SK-N-SH (cell line): Measurements from ENCODE around the gene PIGN. TPM values are rescaled to one million over a fixed set of nuclear protein-coding genes. Genes with fewer than 3 reads are reported as not detected.

ENCODE experiments used
- CTCF ChIA-PET: fragments of 300-600, 350-600 bp; formaldehyde crosslinking; extraction: SDS; loops from one replicate; lab custom pipeline; 2021; lab: Yijun Ruan, JAX
- POLR2A ChIA-PET: fragments of 350-600 bp; sonication (Branson Sonifier 250); formaldehyde crosslinking; extraction: SDS; loops from one replicate; lab custom pipeline; 2020; ENCODE audit warnings: antibody characterized with exemption, inconsistent platforms; lab: Yijun Ruan, JAX
- DNase-seq: peaks from one replicate; pipeline ENCODE4 v3.0.0; 2012
- H2AFZ ChIP-seq: fragments of 200-600 bp; sonication (generic); 2 replicates; pipeline ENCODE4 v1.8.1; 2016; ENCODE audit warnings: antibody characterized with exemption, mild to moderate bottlenecking, low read depth
- H3F3A ChIP-seq: fragments of 200-600 bp; sonication (generic); replicated peaks from 2 replicates; pipeline ENCODE3; 2016; ENCODE audit warnings: antibody characterized with exemption, mild to moderate bottlenecking; ENCODE audit not compliant: insufficient read depth
- H3K27ac ChIP-seq, 2 experiments: fragments of 200-500 bp in 1 of 2; fragments of 200-600 bp in 1 of 2; sonication (Bioruptor generic) in 1 of 2; sonication (generic), shearing (Covaris generic) in 1 of 2; 2 replicates each; pipeline versions ENCODE4 v1.5.1 to v1.6.1; 2014 to 2016; ENCODE audit warnings: low read depth in 2 of 2, inconsistent platforms in 1 of 2, low read length in 1 of 2, mild to moderate bottlenecking in 1 of 2, mixed read lengths in 1 of 2
- H3K27me3 ChIP-seq: fragments of 200-600 bp; sonication (generic), shearing (Covaris generic); 2 replicates; pipeline ENCODE4 v1.6.1; 2016; ENCODE audit warnings: mixed run types; ENCODE audit not compliant: insufficient read depth
- H3K36me3 ChIP-seq, 2 experiments: fragments of 200-500 bp in 1 of 2; fragments of 200-600 bp in 1 of 2; sonication (Bioruptor generic) in 1 of 2; sonication (generic) in 1 of 2; replicated peaks in 1 of 2; 2 replicates each; pipeline versions ENCODE3 to v1.5.1; 2014 to 2016; ENCODE audit warnings: low read length in 1 of 2, mild to moderate bottlenecking in 1 of 2; ENCODE audit not compliant: insufficient read depth in 2 of 2, control insufficient read depth in 1 of 2
- H3K4me1 ChIP-seq, 2 experiments: fragments of 200-500 bp in 1 of 2; fragments of 200-600 bp in 1 of 2; sonication (Bioruptor generic) in 1 of 2; sonication (generic), shearing (Covaris generic) in 1 of 2; 2 replicates each; pipeline versions ENCODE4 v1.5.1 to v1.6.1; 2014 to 2016; ENCODE audit warnings: low read depth in 1 of 2, low read length in 1 of 2, mixed run types in 1 of 2; ENCODE audit not compliant: insufficient read depth in 2 of 2, control insufficient read depth in 1 of 2
- H3K4me2 ChIP-seq: fragments of 200-600 bp; sonication (generic), shearing (Covaris generic); 2 replicates; pipeline ENCODE4 v1.6.1; 2017; ENCODE audit warnings: mixed run types
- H3K4me3 ChIP-seq, 2 experiments: fragments of 200-500 bp in 1 of 2; fragments of 200-600 bp in 1 of 2; sonication (Bioruptor generic) in 1 of 2; sonication (generic), shearing (Covaris generic) in 1 of 2; 2 replicates each; pipeline versions ENCODE4 v1.5.1 to v1.8.1; 2014 to 2016; ENCODE audit warnings: low read depth in 2 of 2, inconsistent platforms in 1 of 2, low read length in 1 of 2, mild to moderate bottlenecking in 1 of 2, mixed read lengths in 1 of 2, moderate library complexity in 1 of 2
- H3K79me2 ChIP-seq: fragments of 200-600 bp; sonication (generic); 2 replicates; pipeline ENCODE4 v1.8.1; 2017; ENCODE audit warnings: mild to moderate bottlenecking; ENCODE audit not compliant: insufficient read depth
- H3K9ac ChIP-seq: fragments of 200-600 bp; sonication (generic); 2 replicates; pipeline ENCODE4 v1.6.1; 2017; ENCODE audit warnings: mixed run types
- H3K9me2 ChIP-seq: fragments of 200-600 bp; sonication (generic); 2 replicates; pipeline ENCODE4 v1.6.1; 2017; ENCODE audit warnings: mixed run types
- H3K9me3 ChIP-seq: fragments of 200-600 bp; sonication (generic); 2 replicates; pipeline ENCODE4 v1.6.1; 2017; ENCODE audit warnings: mixed run types, mild to moderate bottlenecking, moderate library complexity
- H4K20me1 ChIP-seq: fragments of 200-600 bp; sonication (generic); 2 replicates; pipeline ENCODE4 v1.6.1; 2017; ENCODE audit warnings: mild to moderate bottlenecking, mixed run types; ENCODE audit not compliant: insufficient read depth
- ELF1 ChIP-seq: IDR thresholded peaks from 2 replicates; pipeline ENCODE4 v1.4.0; 2012
- EZH2phosphoT487 ChIP-seq: fragments of 200-600 bp; sonication (generic); IDR thresholded peaks from 2 replicates; pipeline ENCODE4 v1.6.1; 2017; ENCODE audit warnings: low read depth, mixed run types, mild to moderate bottlenecking, antibody characterized with exemption, moderate library complexity, borderline replicate concordance
- FOSL2 ChIP-seq: IDR thresholded peaks from 2 replicates; pipeline ENCODE4 v1.4.0; 2012; ENCODE audit warnings: low read depth, mild to moderate bottlenecking, moderate library complexity, borderline replicate concordance
- FOXM1 ChIP-seq: IDR thresholded peaks from 2 replicates; pipeline ENCODE4 v1.4.0; 2012; ENCODE audit warnings: low read depth, mild to moderate bottlenecking
- GABPA ChIP-seq: IDR thresholded peaks from 2 replicates; pipeline ENCODE4 v1.4.0; 2012; ENCODE audit warnings: low read depth, mild to moderate bottlenecking
- GATA2 ChIP-seq: sonication (generic); formaldehyde crosslinking; IDR thresholded peaks from 2 replicates; pipeline ENCODE4 v1.5.0; 2020; ENCODE audit warnings: mild to moderate bottlenecking, missing genetic modification reagents
- JUND ChIP-seq: IDR thresholded peaks from 2 replicates; pipeline ENCODE4 v1.4.0; 2012
- MXI1 ChIP-seq: IDR thresholded peaks from 2 replicates; pipeline ENCODE4 v1.6.1; 2012; ENCODE audit warnings: mild to moderate bottlenecking, low read depth, low read length, improper control_type of control experiment
- NFIC ChIP-seq: IDR thresholded peaks from 2 replicates; pipeline ENCODE4 v1.4.0; 2012; ENCODE audit warnings: borderline replicate concordance
- NRF1 ChIP-seq: IDR thresholded peaks from 2 replicates; pipeline ENCODE4 v1.6.1; 2012; ENCODE audit warnings: low read depth, mild to moderate bottlenecking, low read length
- RAD21 ChIP-seq: IDR thresholded peaks from 2 replicates; pipeline ENCODE4 v1.6.1; 2012; ENCODE audit warnings: mild to moderate bottlenecking, low read length
- RCOR1 ChIP-seq: fragments of 150-350 bp; IDR thresholded peaks from 2 replicates; pipeline ENCODE4 v1.6.1; 2017; ENCODE audit warnings: antibody characterized with exemption, low read length
- RFX5 ChIP-seq: IDR thresholded peaks from 2 replicates; pipeline ENCODE4 v1.6.1; 2012; ENCODE audit warnings: mild to moderate bottlenecking, improper control_type of control experiment, low read length
- SIN3A ChIP-seq: IDR thresholded peaks from 2 replicates; pipeline ENCODE4 v1.6.1; 2012; ENCODE audit warnings: low read depth, mild to moderate bottlenecking, low read length, moderate library complexity, borderline replicate concordance
- SMC3 ChIP-seq: IDR thresholded peaks from 2 replicates; pipeline ENCODE4 v1.6.1; 2012; ENCODE audit warnings: low read depth, low read length, improper control_type of control experiment
- WGBS: methylation state at CpG from one replicate; pipeline ENCODE4 v1.1.6; 2017; ENCODE audit warnings: low lambda C conversion rate; 5-methylcytosine and 5-hydroxymethylcytosine counted together
- polyA plus RNA-seq, 3 experiments: library from polyadenylated mRNA; depleted of rRNA; stranded (reverse); fragments of >200 nt; gene quantifications; 2 replicates each; pipeline ENCODE4 v1.2.3, GENCODE V29; 2012
- TF ChIP-seq, protein P1 (sequence below): fragments of 150-350 bp; IDR thresholded peaks from 2 replicates; pipeline ENCODE4 v1.6.1; 2016; ENCODE audit warnings: mild to moderate bottlenecking, low read depth, low read length
- TF ChIP-seq, protein P2 (sequence below): IDR thresholded peaks from 2 replicates; pipeline ENCODE4 v1.6.1; 2012; ENCODE audit warnings: mild to moderate bottlenecking, low read depth, low read length, moderate library complexity
- TF ChIP-seq, protein P3 (sequence below): IDR thresholded peaks from 2 replicates; pipeline ENCODE4 v1.4.0; 2012; ENCODE audit warnings: low read depth, borderline replicate concordance

Gene PIGN
- polyA plus RNA-seq, 1 of the 3 experiments (the other 2 are of a cell fraction), result 6.1 TPM

DNA sequence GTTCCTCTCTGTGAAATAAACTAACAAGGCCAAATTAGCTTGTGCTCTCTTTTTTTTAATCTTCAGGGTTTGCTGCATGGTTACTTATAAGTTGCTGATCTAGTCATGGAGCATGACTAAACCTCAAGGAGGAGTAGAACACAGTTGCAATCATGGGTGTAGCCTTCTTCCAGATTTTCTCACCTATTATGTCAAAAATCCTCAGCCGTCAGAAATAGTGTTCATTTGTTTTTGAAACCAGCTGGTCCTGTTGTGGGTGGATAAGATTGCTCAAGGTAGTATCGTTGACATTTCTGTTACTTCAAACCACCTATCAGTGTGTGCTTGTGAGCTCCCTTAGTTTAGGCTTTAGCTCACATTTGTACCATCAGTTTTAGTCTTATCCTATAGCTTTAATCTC is 11.4 kb upstream of the PIGN start:
- H3K9me2 ChIP-seq, result no peaks in the 10 kb centered on the region
- peaks cover 93% of the 10 kb centered on the region for H3K79me2 ChIP-seq
- H3K4me3 ChIP-seq, result no peak overlapping the region
- peaks cover 7% of the 10 kb centered on the region for H3F3A ChIP-seq
- no peaks in the 10 kb centered on the region for H3K36me3 ChIP-seq
- H3K27ac ChIP-seq, result no peak overlapping the region
- no peaks in the 10 kb centered on the region; a peak in 1 of 4 replicates for H3K4me1 ChIP-seq
- no peak for TF ChIP-seq FOSL2
- TF ChIP-seq SMC3, result no peak
- TF ChIP-seq GABPA, result no peak
- TF ChIP-seq RCOR1, result no peak
- TF ChIP-seq RFX5, result no peak
- no peak for TF ChIP-seq NFIC
- no peak for TF ChIP-seq RAD21
- TF ChIP-seq JUND, result no peak
- no peak for TF ChIP-seq FOXM1
- TF ChIP-seq SIN3A, result no peak
- ChIA-PET CTCF (interaction anchor here (1.1 to 1.8 kb wide), 3 partner anchors 12 to 48 kb away, joined by 3 to 6 read pairs (median 3); partner anchors contain the start of genes PIGN and RELCH), POLR2A (no interaction called here)
- H4K20me1 ChIP-seq, result peaks cover 18% of the 10 kb centered on the region
- no peaks in the 10 kb centered on the region for H3K27me3 ChIP-seq
- H3K9me3 ChIP-seq, result no peaks in the 10 kb centered on the region
- 92% methylated on average over 2 of the region's 2 CpGs for WGBS
- H2AFZ ChIP-seq, result no peak overlapping the region
- H3K4me2 ChIP-seq, result no peak overlapping the region
- no peak for DNase-seq
- H3K9ac ChIP-seq, result no peak overlapping the region

DNA sequence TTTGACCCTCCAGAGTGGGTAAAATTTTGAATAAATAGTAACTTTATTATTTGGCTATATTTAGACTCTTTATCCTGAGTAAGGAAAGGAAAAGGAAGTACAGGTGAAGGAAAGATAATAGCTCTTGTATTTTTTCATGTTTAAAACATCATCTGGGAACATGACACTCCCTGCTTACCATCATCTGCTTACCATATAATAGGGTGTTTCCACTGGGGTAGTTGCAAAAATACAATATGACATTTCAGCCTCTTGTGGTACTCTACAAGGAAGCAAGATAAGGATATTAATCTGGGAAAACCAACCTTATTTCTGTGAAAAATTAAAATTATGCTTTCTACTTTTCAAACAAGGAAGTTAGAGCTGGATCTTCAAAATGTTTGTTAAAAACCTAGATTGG is 10.1 kb upstream of the PIGN start:
- H4K20me1 ChIP-seq, result peaks cover 18% of the 10 kb centered on the region
- POLR2A ChIA-PET, result no interaction called here

DNA sequence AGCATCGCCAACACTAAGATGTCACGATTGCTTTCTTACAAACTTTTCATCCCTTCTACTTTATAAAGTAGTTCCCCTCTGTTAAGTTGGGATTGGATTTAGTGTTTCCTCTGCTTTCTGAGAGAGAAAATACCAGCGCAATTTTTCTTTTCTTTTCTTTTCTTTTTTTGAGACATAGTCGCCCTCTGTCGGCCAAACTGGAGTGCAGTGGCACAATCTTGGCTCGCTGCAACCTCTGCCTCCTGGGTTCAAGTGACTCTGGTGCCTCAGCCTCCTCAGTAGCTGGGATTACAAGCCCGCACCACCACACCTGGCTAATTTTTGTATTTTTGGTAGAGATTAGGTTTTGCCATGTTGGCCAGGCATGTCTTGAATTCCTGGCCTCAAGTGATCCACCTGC is 9.2 kb upstream of the PIGN start:
- Histone ChIP-seq H3K4me3 (no peak overlapping the region), H3K4me1 (no peaks in the 10 kb centered on the region; a peak in 1 of 4 replicates), H3K27ac (no peak overlapping the region), H2AFZ (no peak overlapping the region), H3K9me3 (no peaks in the 10 kb centered on the region), H3K79me2 (peaks cover 93% of the 10 kb centered on the region), H3K4me2 (no peak overlapping the region), H3F3A (peaks cover 7% of the 10 kb centered on the region), H3K9me2 (no peaks in the 10 kb centered on the region), H3K36me3 (peaks cover 0 to 4% of the 10 kb centered on the region in 2 experiments), H4K20me1 (peaks cover 22% of the 10 kb centered on the region), H3K9ac (no peak overlapping the region), H3K27me3 (no peaks in the 10 kb centered on the region)
- no peak for DNase-seq
- WGBS, result 94% methylated on average over 7 of the region's 7 CpGs
- ChIA-PET CTCF (no interaction called here), POLR2A (no interaction called here)
- TF ChIP-seq SMC3 (no peak), RCOR1 (no peak), NRF1 (no peak), RFX5 (no peak), NFIC (no peak), EZH2phosphoT487 (no peak), MXI1 (no peak), ELF1 (no peak), JUND (no peak), GATA2 (CRISPR knock-in tag) (no peak)
- TF ChIP-seq, protein P1, sequence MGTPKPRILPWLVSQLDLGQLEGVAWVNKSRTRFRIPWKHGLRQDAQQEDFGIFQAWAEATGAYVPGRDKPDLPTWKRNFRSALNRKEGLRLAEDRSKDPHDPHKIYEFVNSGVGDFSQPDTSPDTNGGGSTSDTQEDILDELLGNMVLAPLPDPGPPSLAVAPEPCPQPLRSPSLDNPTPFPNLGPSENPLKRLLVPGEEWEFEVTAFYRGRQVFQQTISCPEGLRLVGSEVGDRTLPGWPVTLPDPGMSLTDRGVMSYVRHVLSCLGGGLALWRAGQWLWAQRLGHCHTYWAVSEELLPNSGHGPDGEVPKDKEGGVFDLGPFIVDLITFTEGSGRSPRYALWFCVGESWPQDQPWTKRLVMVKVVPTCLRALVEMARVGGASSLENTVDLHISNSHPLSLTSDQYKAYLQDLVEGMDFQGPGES, result no peak
- TF ChIP-seq, protein P2, sequence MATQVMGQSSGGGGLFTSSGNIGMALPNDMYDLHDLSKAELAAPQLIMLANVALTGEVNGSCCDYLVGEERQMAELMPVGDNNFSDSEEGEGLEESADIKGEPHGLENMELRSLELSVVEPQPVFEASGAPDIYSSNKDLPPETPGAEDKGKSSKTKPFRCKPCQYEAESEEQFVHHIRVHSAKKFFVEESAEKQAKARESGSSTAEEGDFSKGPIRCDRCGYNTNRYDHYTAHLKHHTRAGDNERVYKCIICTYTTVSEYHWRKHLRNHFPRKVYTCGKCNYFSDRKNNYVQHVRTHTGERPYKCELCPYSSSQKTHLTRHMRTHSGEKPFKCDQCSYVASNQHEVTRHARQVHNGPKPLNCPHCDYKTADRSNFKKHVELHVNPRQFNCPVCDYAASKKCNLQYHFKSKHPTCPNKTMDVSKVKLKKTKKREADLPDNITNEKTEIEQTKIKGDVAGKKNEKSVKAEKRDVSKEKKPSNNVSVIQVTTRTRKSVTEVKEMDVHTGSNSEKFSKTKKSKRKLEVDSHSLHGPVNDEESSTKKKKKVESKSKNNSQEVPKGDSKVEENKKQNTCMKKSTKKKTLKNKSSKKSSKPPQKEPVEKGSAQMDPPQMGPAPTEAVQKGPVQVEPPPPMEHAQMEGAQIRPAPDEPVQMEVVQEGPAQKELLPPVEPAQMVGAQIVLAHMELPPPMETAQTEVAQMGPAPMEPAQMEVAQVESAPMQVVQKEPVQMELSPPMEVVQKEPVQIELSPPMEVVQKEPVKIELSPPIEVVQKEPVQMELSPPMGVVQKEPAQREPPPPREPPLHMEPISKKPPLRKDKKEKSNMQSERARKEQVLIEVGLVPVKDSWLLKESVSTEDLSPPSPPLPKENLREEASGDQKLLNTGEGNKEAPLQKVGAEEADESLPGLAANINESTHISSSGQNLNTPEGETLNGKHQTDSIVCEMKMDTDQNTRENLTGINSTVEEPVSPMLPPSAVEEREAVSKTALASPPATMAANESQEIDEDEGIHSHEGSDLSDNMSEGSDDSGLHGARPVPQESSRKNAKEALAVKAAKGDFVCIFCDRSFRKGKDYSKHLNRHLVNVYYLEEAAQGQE, result no peak
- TF ChIP-seq, protein P3, sequence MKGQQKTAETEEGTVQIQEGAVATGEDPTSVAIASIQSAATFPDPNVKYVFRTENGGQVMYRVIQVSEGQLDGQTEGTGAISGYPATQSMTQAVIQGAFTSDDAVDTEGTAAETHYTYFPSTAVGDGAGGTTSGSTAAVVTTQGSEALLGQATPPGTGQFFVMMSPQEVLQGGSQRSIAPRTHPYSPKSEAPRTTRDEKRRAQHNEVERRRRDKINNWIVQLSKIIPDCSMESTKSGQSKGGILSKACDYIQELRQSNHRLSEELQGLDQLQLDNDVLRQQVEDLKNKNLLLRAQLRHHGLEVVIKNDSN, result no peak

More for the DNA sequence above, 10.1 kb upstream of the PIGN start:
- TF ChIP-seq FOXM1, result no peak
- Histone ChIP-seq H3K9me3 (no peaks in the 10 kb centered on the region), H3K27ac (no peak overlapping the region), H3K4me3 (no peak overlapping the region), H3K9ac (no peak overlapping the region), H2AFZ (no peak overlapping the region), H3K9me2 (no peaks in the 10 kb centered on the region), H3K36me3 (peaks cover 0 to 4% of the 10 kb centered on the region in 2 experiments), H3K27me3 (no peaks in the 10 kb centered on the region), H3F3A (peaks cover 7% of the 10 kb centered on the region), H3K4me2 (no peak overlapping the region), H3K79me2 (peaks cover 93% of the 10 kb centered on the region), H3K4me1 (no peaks in the 10 kb centered on the region; a peak in 1 of 4 replicates)
- no peak for DNase-seq
- CTCF ChIA-PET, result interaction anchor here (0.6 to 1.8 kb wide), 2 partner anchors 10 to 76 kb away, joined by 4 to 6 read pairs; partner anchors contain the start of genes PIGN and RELCH
